Skeletal muscle cell (primary cell): ENCODE results near the gene PPFIA2.

Experiments used
- DNase-seq: peaks from one replicate; pipeline ENCODE4 v3.0.0-alpha.2; 2010; ENCODE audit warnings: low read depth
- H3K4me3 ChIP-seq: 2 replicates; pipeline ENCODE4 v1.5.1; 2011; ENCODE audit warnings: low read depth, mild to moderate bottlenecking, control low read depth, low read length, moderate library complexity

Gene PPFIA2

GRCh38 chr12:81573228-81573627 is 185.9 kb downstream of the PPFIA2 start:
- peak; percentile 8 for DNase-seq
- no peak overlapping the region for H3K4me3 ChIP-seq

GRCh38 chr12:81572411-81572810 is 186.7 kb downstream of the PPFIA2 start:
- no peak overlapping the region for H3K4me3 ChIP-seq
- no peak for DNase-seq

GRCh38 chr12:81570234-81570633 is 188.9 kb downstream of the PPFIA2 start:
- H3K4me3 ChIP-seq, result no peak overlapping the region
- DNase-seq, result no peak

- H3K4me3 ChIP-seq, result no peak overlapping the region
- no peak for DNase-seq
Measured at GRCh38 chr12:81564237-81564636, 194.9 kb downstream of the PPFIA2 start.

- H3K4me3 ChIP-seq, result no peak overlapping the region
- peak; percentile 25 for DNase-seq
Measured at GRCh38 chr12:81558031-81558430, 201.1 kb downstream of the PPFIA2 start.

- H3K4me3 ChIP-seq, result no peak overlapping the region
- no peak for DNase-seq
Measured at GRCh38 chr12:81546811-81547210, 212.3 kb downstream of the PPFIA2 start.

- no peak overlapping the region for H3K4me3 ChIP-seq
- DNase-seq, result no peak
Measured at GRCh38 chr12:81543621-81544139, 215.5 kb downstream of the PPFIA2 start.

GRCh38 chr12:81542065-81543010 is 216.8 kb downstream of the PPFIA2 start:
- DNase-seq, result no peak
- H3K4me3 ChIP-seq, result no peak overlapping the region

- DNase-seq, result no peak
- no peak overlapping the region for H3K4me3 ChIP-seq
Measured at GRCh38 chr12:81541121-81541520, 218.0 kb downstream of the PPFIA2 start.

GRCh38 chr12:81539279-81539678 is 219.9 kb downstream of the PPFIA2 start:
- H3K4me3 ChIP-seq, result no peak overlapping the region
- no peak for DNase-seq

- no peak for DNase-seq
- H3K4me3 ChIP-seq, result no peak overlapping the region
Measured at GRCh38 chr12:81533054-81533453, 226.1 kb downstream of the PPFIA2 start.

GRCh38 chr12:81530352-81530751 is 228.8 kb downstream of the PPFIA2 start:
- H3K4me3 ChIP-seq, result no peak overlapping the region
- DNase-seq, result no peak

GRCh38 chr12:81520064-81520945 is 238.8 kb downstream of the PPFIA2 start:
- H3K4me3 ChIP-seq, result no peak overlapping the region
- DNase-seq, result no peak

- DNase-seq, result no peak
- no peak overlapping the region for H3K4me3 ChIP-seq
Measured at GRCh38 chr12:81518638-81519037, 240.5 kb downstream of the PPFIA2 start.

GRCh38 chr12:81517296-81517695 is 241.9 kb downstream of the PPFIA2 start:
- DNase-seq, result no peak
- no peak overlapping the region for H3K4me3 ChIP-seq

GRCh38 chr12:81502912-81503695 is 256.0 kb downstream of the PPFIA2 start:
- peak; percentile 54 for DNase-seq
- H3K4me3 ChIP-seq, result no peak overlapping the region

GRCh38 chr12:81500788-81501187 is 258.4 kb downstream of the PPFIA2 start:
- no peak for DNase-seq
- no peak overlapping the region for H3K4me3 ChIP-seq

- no peak for DNase-seq
- H3K4me3 ChIP-seq, result no peak overlapping the region
Measured at GRCh38 chr12:81499809-81500208, 259.3 kb downstream of the PPFIA2 start.

- H3K4me3 ChIP-seq, result no peak overlapping the region
- peak; percentile 5 for DNase-seq
Measured at GRCh38 chr12:81492131-81492720, 266.9 kb downstream of the PPFIA2 start.
